Ascending aorta (tissue), 2 donors: ENCODE results near the gene PVRIG. TPM values are rescaled to one million over a fixed set of nuclear protein-coding genes. Genes with fewer than 3 reads are reported as not detected.
"Not testable (repeated sequence)": the region's sequence is repeated elsewhere in the genome, so short reads cannot be mapped to it uniquely, and the experiment has no call there.

Experiments used
- DNase-seq, 2 donors: peaks; one replicate each; pipeline ENCODE4 v3.0.0-alpha.2; 2019; ENCODE audit warnings: low spot score in 2 of 2
- H3K27ac ChIP-seq, 2 donors: fragments of 200-600 bp; sonication (generic); one replicate each; pipeline ENCODE4 v1.5.1; 2016 to 2017; ENCODE audit warnings: mild to moderate bottlenecking in 1 of 2
- H3K27me3 ChIP-seq: fragments of 200-600 bp; sonication (generic); one replicate; pipeline ENCODE4 v1.5.1; 2017
- H3K36me3 ChIP-seq, 2 donors: fragments of 200-600 bp; sonication (generic); one replicate each; pipeline ENCODE4 v1.5.1; 2016
- H3K4me1 ChIP-seq, 2 donors: fragments of 200-600 bp; sonication (generic); one replicate each; pipeline ENCODE4 v1.5.1; 2016 to 2017; ENCODE audit warnings: mild to moderate bottlenecking in 1 of 2
- H3K4me3 ChIP-seq, 2 donors: fragments of 200-600 bp; sonication (generic); one replicate each; pipeline ENCODE4 v1.5.1; 2016 to 2017; ENCODE audit warnings: mild to moderate bottlenecking in 1 of 2
- H3K9me3 ChIP-seq, 2 donors: fragments of 200-600 bp; sonication (generic); one replicate each; pipeline ENCODE4 v1.5.1; 2016
- intact Hi-C: fragments of 100-400 bp; cut with DNase I; formaldehyde crosslinking; loops from one replicate; pipeline ENCODE4 v1.15.1; 2023
- total RNA-seq: library from RNA; depleted of rRNA; stranded (reverse); fragments of >200 nt; gene quantifications from one replicate; pipeline ENCODE4 v1.1.0, GENCODE V29; 2016
- TF ChIP-seq, protein P1 (sequence below), 3 experiments: fragments of 200-600 bp in 2 of 3; fragments of 450-650 bp in 1 of 3; sonication (generic) in 2 of 3; IDR thresholded peaks; one replicate each; pipeline ENCODE4 v1.5.1; 2016 to 2019; ENCODE audit warnings: antibody characterized with exemption in 3 of 3, mild to moderate bottlenecking in 1 of 3, moderate library complexity in 1 of 3

The PVRIG gene
- total RNA-seq, 1 donor from 2014 or later: 27.8 TPM

DNA sequence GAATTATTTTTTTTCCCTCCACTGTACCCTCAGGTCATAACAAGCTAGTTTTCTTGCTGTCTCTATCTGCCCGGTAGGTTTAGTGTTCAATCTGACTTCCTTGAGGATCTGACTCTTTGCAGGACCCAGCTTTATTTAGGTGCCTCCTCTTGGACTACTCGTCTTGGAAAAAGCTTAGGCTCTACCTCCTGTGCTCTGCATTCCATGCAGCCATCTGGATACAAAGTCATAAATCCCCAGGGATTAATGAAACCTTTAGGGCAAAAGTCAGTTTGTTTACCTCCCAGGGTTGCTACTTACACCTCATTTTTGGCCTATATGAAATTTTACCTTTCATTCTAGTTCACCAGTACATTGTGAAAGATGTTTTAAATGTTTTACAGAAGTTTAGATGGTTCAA is 34.0 kb upstream of the PVRIG start:
- no peak for DNase-seq
- no peaks in the 10 kb centered on the region for H3K4me1 ChIP-seq

DNA sequence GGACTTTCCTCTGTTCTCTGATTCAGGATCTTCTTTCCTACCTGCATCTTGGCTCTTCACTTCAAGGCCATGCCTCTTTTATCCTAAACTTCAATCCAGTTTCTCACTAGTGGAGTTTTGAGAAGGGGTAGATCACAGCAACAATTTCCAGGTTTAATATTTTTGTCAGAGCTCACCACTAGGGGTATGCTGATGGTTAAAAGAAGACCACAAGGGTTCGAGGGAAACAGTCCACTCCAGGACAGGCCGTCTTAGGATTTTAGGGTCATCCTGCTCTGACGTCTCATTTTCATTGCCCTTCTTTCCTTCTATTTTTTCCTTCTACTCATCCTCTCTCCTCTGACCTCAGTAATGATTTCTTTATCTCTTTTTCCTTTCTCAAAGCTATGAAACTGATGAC is 30.7 kb upstream of the PVRIG start:
- TF ChIP-seq, protein P1, sequence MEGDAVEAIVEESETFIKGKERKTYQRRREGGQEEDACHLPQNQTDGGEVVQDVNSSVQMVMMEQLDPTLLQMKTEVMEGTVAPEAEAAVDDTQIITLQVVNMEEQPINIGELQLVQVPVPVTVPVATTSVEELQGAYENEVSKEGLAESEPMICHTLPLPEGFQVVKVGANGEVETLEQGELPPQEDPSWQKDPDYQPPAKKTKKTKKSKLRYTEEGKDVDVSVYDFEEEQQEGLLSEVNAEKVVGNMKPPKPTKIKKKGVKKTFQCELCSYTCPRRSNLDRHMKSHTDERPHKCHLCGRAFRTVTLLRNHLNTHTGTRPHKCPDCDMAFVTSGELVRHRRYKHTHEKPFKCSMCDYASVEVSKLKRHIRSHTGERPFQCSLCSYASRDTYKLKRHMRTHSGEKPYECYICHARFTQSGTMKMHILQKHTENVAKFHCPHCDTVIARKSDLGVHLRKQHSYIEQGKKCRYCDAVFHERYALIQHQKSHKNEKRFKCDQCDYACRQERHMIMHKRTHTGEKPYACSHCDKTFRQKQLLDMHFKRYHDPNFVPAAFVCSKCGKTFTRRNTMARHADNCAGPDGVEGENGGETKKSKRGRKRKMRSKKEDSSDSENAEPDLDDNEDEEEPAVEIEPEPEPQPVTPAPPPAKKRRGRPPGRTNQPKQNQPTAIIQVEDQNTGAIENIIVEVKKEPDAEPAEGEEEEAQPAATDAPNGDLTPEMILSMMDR (IDR thresholded peaks at IDR 0.05): no peak
- DNase-seq: no peak
- intact Hi-C loops: no loop called here
- Histone ChIP-seq H3K4me3 (no peak overlapping the region), H3K36me3 (no peaks in the 10 kb centered on the region), H3K27me3 (no peaks in the 10 kb centered on the region), H3K9me3 (no peaks in the 10 kb centered on the region), H3K4me1 (no peaks in the 10 kb centered on the region), H3K27ac (no peak overlapping the region)

More for the DNA sequence above, 34.0 kb upstream of the PVRIG start:
- no peaks in the 10 kb centered on the region for H3K36me3 ChIP-seq
- TF ChIP-seq, protein P1 (IDR thresholded peaks at IDR 0.05): no peak
- H3K27me3 ChIP-seq: no peaks in the 10 kb centered on the region
- H3K4me3 ChIP-seq: no peak overlapping the region
- intact Hi-C loops: no loop called here
- no peaks in the 10 kb centered on the region for H3K9me3 ChIP-seq
- no peak overlapping the region for H3K27ac ChIP-seq

DNA sequence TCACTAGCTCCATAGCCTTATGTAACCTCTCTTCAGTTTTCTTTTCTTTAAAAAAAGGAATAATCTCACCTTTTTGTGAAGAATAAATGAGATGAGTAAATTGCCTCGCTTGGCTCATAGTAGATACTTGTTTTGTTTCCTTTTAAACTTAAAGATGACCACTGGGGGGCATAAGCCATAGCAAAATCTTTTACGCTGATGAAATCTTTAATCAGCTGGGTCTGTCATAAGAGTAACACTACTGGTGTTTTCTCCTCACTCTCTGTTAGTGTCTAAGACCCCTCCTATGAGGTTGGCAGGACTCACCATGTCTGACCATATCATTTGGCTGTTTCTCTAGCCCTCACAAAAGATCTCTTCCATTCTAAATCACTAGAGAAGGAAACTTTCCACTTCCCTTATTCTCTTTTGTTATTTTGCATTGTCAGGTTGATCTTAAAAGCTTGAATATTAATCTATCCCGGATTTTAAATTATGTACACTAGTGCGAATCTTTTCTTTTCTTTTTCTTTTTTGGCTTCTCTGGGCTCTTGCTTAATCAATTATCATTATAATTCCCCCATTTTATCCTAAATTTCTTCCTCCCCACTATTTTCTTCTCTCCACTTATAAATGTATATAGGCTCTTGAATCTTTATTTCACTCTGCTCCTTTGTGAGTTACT is 29.6 kb upstream of the PVRIG start:
- Histone ChIP-seq H3K9me3 (no peaks in the 10 kb centered on the region), H3K27ac (no peak overlapping the region), H3K4me3 (no peak overlapping the region), H3K4me1 (no peaks in the 10 kb centered on the region), H3K27me3 (no peaks in the 10 kb centered on the region), H3K36me3 (no peaks in the 10 kb centered on the region)
- intact Hi-C loops: no loop called here
- DNase-seq: no peak
- TF ChIP-seq, protein P1 (IDR thresholded peaks at IDR 0.05): peak in 1 of 3 experiments; percentile 22

DNA sequence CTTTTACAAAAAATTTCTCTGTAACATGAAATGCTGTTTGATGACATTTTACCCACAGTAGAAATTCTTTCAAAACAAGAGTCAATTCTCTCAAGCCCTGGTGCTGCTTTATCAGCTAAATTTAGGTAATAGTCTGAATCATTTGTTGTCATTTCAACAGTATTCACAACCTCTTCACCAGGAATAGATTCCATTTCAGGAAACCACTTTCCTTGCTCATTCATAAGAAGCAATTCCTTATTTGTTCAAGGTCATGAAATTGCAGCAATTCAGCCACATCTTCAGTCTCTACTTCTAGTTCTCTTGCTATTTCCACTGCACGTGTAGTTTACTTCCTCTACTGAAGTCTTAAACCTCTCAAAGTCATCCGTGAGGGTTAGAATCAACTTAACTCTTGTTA is 28.0 kb upstream of the PVRIG start:
- Histone ChIP-seq H3K27me3 (no peaks in the 10 kb centered on the region), H3K27ac (no peak overlapping the region), H3K36me3 (no peaks in the 10 kb centered on the region), H3K4me1 (no peaks in the 10 kb centered on the region), H3K4me3 (no peak overlapping the region), H3K9me3 (no peaks in the 10 kb centered on the region)
- TF ChIP-seq, protein P1 (IDR thresholded peaks at IDR 0.05): no peak
- intact Hi-C loops: no loop called here
- no peak for DNase-seq

DNA sequence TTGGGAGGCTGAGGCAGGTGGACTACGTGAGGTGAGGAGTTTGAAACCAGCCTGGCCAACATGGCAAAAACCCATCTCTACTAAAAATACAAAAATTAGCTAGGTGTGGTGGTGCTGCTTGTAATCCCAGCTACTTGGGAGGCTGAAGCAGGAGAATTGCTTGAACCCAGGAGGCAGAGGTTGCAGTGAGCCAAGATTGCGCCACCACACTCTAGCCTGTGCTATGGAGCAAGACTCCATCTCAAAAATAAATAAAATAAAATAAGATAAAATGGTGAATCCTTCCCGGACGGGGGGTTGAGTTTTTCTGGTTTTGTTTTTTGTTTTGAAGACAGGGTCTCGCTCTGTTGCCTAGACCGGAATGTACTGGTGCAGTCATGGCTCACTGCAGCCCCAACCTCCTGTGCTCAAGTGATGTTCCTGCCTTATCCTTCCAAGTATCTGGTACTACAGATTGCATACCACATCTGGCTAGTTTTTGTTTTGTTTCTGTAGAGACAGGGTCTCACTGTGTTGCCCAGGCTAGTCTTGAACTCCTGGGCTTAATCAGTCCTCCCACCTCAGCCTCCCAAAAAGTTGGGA is 27.4 kb upstream of the PVRIG start:
- H3K27ac ChIP-seq, DNase-seq, intact Hi-C loops, H3K4me3 ChIP-seq, H3K36me3 ChIP-seq, H3K4me1 ChIP-seq, H3K27me3 ChIP-seq, H3K9me3 ChIP-seq: not testable (repeated sequence)

DNA sequence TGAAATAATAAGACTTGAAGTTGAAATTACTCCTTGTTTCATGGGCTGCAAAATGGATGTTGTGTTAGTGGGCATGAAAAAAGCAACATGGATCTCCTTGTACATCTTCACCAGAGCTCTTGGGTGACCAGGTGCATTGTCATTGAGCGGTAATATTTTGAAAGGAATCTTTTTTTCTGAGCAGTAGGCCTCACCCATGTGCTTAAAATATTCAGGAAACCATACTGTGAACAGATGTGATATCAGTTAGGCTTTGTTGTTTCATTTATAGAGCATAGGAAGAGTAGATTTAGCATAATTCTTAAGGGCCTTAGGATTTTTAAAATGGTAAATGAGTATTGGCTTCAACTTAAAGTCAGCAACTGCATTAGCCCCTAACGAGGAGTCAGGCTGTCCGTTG is 26.8 kb upstream of the PVRIG start:
- no peaks in the 10 kb centered on the region for H3K27me3 ChIP-seq
- TF ChIP-seq, protein P1 (IDR thresholded peaks at IDR 0.05): no peak
- no peaks in the 10 kb centered on the region for H3K36me3 ChIP-seq
- H3K27ac ChIP-seq: no peak overlapping the region
- H3K4me1 ChIP-seq: no peaks in the 10 kb centered on the region
- H3K9me3 ChIP-seq: no peaks in the 10 kb centered on the region
- no peak for DNase-seq
- H3K4me3 ChIP-seq: no peak overlapping the region
- intact Hi-C loops: no loop called here
